GF-D8 (cell line): ENCODE results near the gene ITGAX.
"Not testable (repeated sequence)": the region's sequence is repeated elsewhere in the genome, so short reads cannot be mapped to it uniquely, and the experiment has no call there.

Experiments
- DNase-seq: peaks from one replicate; lab custom pipeline; 2025; lab: John Stamatoyannopoulos, UW

Gene ITGAX

DNA sequence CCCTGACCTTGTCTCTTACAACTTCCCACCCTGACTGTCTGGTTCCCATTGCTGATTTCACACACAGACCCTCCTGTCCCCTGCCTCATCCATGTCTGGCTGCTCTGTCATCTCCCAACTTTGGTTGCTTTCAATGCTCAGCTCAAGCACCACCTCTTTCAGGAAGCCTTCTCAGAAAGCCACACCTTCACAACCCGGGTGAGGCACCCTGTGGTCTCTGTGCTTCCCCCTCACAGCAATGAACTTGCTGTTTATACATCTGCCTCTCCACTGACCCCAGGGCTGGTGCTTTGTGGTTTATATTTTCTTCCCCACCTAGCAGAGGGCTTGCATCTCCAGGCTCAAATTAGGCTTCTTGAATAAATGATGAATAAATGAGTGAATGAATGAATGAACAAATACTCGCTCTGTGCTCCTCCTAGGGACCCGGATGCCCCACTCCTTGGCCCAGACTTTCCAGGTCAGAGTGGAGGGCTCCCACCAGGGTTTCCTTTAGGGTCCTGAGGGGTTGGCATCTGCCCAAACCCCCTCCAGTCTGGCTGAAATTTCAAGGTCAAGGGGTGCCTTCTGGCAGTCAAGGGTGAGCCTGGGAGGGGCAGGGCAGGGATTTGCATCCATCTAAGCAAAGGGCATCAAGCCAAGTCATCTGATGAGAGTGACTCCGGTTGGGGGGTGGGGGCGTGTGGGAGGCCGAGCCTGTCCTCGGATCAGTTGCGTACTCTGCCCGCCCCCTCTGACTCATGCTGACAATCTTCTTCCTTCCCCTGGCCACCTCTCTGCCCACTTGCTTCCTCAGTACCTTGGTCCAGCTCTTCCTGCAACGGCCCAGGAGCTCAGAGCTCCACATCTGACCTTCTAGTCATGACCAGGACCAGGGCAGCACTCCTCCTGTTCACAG lies at the start of gene ITGAX:
Gene ITGAX, plus strand, starts transcription at position 783 of the 898 bp plus-strand sequence. Its CDS starts 79 bp downstream, at position 862.
- no peak for DNase-seq

DNA sequence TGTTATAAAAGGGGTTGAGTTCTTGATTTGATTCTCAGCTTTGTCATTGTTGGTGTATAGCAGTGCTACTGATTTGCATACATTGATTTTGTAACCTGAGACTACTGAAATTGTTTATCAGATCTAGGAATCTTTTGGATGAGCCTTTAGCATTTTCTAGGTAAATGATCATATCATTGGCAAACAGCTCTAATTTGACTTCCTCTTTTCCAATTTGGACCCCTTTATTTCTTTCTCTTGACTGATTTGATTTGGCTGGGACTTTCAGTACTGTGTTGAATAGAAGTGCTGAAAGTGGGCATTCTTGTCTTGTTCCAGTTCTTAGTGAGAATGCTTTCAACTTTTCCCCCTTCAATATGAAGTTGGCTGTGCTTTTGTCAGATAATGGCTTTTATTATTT lies 49.8 kb upstream of the ITGAX start:
- no peak for DNase-seq

DNA sequence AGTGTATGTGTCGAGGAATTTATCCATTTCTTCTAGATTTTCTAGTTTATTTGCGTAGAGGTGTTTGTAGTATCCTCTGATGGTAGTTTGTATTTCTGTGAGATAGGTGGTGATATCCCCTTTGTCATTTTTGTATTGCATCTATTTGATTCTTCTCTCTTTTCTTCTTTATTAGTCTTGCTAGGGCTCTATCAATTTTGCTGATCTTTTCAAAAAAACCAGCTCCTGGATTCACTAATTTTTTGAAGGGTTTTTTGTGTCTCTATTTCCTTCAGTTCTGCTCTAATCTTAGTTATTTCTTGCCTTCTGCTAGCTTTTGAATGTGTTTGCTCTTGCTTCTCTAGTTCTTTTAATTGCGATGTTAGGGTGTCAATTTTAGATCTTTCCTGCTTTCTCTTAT lies 46.6 kb upstream of the ITGAX start:
- DNase-seq, result not testable (repeated sequence)

DNA sequence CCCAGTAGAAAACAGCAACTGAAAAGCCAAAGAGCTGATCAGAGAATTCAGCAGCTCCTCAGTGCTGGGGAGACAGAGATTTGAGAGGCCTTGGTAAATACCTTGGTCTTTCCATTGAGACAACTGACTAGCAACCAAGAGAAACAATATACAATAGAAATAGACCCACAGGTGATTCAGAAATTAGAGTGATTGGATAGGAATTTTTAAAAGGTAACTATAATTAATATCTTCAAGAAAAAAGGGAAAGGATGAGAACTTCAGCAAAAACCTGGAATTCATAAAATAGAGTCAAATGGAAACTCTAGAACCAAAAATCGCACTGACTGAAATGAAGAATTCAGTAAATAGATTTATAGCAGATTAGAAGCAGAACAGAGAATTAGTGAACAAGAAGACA lies 32.5 kb upstream of the ITGAX start:
- DNase-seq, result no peak

DNA sequence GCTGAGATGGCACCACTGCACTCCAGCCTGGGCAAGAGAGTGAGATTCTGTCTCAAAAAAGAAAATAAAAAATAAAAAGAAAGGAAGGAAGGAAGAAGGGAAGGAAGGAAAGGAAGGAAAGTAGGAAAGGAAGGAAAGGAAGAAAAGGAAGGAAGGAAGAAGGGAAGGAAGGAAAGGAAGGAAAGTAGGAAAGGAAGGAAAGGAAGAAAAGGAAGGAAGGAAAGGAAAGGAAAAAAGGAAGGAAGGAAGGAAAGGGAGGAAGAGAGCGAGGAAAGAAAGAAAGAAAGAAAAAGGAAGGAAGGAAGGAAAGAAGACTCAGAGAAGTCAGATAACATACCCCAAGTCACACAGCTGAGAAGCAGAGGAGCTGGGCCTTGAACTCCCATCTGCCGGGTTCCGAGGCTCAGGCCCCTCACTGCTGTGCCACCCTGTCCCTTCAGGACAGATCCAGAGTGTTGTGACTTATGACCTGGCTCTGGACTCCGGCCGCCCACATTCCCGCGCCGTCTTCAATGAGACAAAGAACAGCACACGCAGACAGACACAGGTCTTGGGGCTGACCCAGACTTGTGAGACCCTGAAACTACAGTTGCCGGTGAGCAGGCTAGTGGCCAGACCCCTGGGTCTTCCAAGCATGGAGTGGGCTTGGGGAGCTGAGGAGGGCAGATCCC lies 30.9 kb upstream of the ITGAX start:
- no peak for DNase-seq

DNA sequence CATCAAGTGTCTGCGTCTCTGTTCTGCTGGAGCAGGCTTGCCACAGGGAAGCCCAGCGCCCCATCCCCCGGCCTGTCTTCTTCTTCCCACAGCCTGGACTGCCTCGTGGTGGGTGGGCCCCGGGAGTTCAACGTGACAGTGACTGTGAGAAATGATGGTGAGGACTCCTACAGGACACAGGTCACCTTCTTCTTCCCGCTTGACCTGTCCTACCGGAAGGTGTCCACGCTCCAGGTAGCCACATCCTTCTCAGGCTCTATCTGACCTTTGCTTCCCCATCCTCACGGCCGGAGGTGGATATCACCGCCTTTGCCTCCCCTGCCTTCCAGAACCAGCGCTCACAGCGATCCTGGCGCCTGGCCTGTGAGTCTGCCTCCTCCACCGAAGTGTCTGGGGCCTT lies 29.8 kb upstream of the ITGAX start:
- DNase-seq, result no peak

DNA sequence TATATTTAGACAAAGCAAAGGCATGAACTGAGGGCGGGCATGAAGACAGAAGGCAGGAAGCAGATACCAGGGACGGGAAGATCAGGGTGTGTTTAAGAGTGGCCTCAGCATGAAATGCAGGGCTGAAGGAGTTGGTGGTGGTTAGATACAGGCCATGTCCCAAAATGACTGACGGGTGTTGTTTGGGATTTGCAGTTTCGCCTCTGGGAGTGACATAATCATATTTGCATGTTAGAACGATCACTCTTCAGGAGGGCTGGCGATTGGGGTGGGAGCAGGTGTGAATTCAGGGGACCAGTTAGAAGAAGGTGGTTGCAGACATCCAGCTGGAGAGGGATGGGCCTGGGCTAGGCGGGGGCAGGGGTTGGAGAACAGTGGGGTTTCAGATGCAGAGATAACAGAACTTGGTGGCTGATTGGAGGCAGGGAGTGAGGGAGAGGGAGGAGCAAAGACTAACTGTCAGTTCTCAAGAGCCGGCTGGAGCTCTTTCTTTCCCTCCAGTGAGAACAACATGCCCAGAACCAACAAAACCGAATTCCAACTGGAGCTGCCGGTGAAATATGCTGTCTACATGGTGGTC lies 27.2 kb upstream of the ITGAX start:
- no peak for DNase-seq

DNA sequence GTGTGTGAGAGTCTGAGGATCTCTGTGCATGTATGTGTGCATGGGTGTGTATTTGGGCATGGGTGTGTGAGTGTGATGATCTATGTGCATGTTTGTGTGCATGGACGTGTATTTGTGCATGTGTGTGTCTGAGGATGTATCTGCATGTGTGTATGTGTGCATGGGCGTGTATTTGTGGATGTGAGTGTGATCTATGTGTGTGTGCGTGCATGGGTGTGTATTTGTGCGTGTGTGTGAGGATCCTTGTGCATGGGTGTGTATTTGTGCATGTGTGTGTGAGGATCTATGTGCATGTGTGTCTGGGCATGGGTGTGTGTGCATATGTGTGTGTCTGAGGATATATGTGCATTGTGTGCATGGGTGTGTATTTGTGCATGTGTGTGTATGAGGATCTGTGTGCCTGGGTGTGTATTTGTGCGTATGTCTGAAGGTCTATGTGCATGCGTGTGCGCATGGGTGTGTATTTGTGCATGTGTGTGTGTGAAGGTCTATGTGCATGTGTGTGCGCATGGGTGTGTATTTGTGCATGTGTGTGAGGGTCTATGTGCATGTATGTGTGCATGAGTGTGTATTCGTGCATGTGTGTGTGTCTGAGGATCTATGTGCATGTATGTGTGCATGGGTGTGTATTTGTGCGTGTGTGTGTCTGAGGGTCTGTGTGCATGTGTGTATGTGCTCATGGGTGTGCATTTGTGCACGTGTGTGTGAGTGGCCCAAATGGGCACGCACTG lies 26.5 kb upstream of the ITGAX start:
- no peak for DNase-seq

DNA sequence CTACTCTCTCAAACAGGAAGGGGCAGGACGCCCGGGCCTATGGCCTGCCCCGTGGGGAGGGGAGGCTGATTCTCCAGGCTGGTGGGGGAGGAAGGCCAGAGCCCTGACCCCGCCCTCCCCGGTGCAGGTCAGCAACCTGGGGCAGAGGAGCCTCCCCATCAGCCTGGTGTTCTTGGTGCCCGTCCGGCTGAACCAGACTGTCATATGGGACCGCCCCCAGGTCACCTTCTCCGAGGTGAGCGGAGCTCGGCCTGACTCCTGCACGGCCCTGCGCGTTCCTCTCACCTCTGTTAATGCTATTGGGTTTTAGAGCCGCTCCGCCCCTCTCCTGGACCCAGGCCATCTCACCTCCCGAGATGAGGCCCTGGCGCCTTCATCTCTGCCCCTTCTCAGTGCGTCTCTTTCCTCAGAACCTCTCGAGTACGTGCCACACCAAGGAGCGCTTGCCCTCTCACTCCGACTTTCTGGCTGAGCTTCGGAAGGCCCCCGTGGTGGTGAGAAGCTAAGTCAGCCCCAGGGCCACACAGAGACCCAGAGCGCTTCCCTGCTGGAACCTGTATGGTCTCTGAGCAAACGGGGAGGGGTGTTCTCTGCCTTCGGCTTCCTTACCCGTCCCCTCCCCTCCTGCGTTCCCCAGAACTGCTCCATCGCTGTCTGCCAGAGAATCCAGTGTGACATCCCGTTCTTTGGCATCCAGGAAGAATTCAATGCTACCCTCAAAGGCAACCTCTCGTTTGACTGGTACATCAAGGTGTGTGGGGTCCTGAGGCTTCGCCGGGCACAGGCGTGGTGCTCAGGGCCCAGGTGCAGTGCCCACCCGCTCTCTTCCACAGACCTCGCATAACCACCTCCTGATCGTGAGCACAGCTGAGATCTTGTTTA lies 25.1 kb upstream of the ITGAX start:
- no peak for DNase-seq

DNA sequence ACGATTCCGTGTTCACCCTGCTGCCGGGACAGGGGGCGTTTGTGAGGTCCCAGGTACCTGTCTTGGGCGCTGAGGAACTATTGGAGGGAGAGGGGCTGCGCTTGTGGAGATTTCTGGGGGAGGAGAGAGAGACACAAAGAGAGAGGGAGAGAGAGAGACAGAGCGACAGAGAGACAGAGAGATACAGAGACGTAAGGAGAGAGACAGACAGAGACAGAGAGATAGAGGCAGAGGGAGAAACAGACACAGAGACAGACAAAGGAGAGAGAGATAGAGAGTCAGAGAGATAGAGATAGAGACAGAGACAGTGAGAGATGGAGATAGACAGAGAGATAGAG lies 24.5 kb upstream of the ITGAX start:
- DNase-seq, result no peak

DNA sequence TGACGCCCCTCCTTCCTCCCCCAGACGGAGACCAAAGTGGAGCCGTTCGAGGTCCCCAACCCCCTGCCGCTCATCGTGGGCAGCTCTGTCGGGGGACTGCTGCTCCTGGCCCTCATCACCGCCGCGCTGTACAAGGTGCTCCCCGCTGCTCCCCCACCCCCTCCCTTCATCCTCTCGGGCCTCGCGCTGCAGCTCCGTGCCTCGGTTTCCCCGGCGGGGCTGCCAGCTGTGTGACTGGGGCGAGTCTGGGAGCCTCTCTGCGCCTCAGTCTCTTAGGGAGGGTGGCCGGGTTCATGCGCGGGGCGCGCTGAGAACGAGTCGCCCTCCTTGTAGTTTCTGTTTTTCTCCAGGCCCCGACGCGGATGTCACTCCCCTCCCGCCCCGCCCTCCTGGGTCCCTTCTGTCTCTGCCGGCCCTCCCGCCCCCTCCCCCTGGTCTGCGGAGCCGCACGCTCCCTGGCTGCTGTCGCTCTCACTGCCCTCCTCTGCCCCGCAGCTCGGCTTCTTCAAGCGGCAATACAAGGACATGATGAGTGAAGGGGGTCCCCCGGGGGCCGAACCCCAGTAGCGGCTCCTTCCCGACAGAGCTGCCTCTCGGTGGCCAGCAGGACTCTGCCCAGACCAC lies 23.7 kb upstream of the ITGAX start:
- DNase-seq, result no peak

DNA sequence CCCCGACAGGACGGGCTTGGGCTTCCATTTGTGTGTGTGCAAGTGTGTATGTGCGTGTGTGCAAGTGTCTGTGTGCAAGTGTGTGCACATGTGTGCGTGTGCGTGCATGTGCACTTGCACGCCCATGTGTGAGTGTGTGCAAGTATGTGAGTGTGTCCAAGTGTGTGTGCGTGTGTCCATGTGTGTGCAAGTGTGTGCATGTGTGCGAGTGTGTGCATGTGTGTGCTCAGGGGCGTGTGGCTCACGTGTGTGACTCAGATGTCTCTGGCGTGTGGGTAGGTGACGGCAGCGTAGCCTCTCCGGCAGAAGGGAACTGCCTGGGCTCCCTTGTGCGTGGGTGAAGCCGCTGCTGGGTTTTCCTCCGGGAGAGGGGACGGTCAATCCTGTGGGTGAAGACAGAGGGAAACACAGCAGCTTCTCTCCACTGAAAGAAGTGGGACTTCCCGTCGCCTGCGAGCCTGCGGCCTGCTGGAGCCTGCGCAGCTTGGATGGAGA lies 23.1 kb upstream of the ITGAX start:
- no peak for DNase-seq

DNA sequence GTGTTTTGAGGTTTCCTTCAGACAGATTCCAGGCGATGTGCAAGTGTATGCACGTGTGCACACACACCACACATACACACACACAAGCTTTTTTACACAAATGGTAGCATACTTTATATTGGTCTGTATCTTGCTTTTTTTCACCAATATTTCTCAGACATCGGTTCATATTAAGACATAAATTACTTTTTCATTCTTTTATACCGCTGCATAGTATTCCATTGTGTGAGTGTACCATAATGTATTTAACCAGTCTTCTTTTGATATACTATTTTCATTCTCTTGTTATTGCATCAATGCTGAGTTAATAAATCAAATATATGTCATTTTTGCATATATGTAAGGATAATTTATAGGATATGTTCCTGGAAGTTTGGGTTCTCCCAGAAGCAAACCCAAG lies 22.4 kb upstream of the ITGAX start:
- no peak for DNase-seq

DNA sequence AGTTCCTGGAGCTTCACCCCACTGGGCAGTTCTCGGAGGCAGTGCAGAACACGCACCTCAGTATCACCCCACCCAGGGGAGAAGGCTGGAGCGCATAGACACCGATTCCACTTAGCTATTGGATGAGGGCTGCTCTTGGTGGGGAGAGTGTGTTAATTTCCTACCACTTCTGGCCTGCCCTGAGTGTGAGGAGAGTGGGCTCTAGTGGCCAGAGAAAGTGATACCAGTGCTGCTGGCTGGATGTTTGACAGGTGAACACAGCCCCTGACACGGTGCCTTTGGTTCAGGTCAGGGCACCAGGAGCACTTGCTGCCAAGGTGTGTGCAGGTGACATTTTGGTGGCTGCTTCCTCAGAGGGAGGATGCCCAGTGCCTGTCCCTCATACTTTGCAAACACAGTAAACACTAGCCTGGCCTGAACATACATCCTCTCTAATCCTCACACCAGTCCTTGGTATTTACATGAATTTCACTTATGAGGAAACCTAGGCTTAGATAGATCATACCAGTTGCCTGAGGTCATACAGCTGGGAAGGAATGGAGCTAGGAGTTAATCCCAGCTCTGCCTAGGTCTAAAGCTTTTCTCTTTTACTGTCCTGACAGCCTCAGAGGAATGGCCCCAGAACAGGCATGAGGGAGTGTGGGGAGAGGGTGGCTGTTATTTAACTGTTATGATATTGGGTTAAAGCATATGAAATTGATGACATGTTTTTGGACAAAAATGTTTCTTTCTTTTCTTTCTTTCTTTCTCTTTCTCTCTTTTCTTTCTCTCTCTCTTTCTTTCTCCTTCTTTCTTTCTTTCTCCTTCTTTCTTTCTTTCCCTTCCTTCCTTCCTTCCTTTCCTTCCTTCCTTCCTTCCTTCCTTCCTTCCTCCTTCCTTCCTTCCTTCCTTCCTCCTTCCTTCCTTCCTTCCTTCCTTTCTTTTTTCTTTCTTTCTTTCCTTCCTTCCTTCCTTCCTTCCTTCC lies 21.0 kb upstream of the ITGAX start:
- peak; percentile 41 for DNase-seq

DNA sequence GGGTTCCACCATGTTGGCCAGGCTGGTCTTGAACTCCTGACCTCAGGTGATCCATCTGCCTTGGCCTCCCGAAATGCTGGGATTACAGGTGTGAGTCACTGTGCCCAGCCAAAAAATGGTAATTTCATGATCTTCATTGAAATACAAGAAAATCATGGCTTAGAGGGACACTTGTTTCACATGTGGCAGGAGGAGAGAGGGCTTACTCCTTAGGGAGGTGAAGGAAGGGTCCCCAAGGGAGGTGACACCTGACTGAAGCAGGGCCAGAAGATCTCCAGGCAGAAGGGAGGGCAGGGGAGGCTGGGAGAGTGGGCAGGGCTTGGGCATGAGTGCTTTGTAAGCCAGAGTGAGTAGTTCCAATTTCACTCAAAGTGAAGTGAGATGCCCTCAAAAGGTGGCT lies 20.0 kb upstream of the ITGAX start:
- DNase-seq, result no peak

DNA sequence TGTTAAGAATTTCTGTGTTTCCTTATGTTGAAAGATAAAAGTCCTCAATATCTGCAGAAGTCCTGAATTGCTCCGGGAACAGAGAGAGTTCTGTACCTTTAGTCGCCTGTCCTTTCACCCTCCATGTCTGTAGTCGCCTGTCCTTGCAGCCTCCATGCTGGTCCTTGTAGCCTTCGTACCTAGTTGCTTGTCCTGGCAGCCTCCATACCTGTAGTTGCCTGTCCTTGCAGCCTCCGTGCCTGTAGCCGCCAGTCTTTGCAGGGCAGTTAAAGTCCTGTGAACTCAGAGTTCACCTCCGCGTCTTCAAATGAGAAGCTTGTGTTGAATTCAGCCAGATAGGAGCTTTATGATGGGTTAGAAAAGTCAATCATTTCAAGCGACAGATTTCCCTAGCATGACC lies 19.5 kb upstream of the ITGAX start:
- DNase-seq, result no peak

DNA sequence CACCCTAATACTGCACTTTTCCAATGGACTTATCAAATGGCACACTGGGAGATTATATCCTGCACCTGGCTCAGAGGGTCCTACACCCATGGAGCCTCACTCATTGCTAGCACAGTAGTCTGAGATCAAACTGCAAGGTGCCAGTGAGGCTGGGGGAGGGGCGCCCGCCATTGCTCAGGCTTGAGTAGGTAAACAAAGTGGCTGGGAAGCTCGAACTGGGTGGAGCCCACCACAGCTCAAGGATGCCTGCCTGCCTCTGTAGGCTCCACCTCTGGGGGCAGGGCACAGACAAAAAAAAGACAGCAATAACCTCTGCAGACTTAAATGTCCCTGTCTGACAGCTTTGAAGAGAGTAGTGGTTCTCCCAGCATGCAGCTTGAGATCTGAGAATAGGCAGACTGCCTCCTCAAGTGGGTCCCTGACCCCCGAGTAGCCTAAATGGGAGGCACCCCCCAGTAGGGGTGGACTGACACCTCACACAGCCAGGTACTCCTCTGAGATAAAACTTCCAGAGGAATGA lies 16.8 kb upstream of the ITGAX start:
- not testable (repeated sequence) for DNase-seq

DNA sequence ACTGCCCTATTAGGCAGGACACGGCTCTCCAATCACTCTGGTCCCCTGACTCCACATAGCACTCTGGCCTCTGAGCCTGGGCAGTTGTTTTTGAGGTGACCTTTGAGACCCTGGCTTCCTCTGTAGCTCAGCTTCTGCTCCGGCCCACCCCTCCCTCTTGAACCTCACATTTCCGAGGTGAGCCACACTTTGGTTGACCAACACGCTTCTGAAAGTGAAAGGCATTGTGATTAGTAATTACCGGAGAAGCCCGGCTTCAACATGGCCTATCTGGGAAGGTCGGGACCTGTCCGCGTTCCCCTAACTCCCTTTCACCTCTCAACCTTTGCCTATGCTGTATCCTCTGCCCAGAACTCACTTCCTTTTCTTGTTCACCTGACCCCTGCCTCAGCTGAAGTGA lies 10.3 kb upstream of the ITGAX start:
- DNase-seq, result no peak

DNA sequence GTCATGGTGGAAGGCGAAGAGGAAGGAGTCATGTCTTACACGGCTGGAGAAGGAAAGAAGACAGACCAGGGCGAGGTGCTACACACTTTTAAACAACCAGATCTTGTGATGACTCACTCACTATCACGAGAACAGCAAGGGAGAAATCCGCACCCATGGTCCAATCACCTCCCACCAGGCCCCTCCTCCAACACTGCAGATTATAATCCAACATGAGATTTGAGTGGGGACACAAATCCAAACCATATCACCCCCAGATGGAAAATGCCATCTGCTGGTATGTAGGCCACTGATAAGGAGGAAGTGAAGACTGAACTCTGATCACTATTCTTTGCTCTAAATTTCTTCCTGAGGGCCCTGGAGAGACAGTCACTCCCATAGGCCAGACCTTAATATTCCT lies 7.5 kb upstream of the ITGAX start:
- no peak for DNase-seq
